OCI-LY3 (cell line): ENCODE results near the gene ACVR1.

Source experiments
- H2AFZ ChIP-seq: fragments of 200-600, 300-600 bp; shearing (Covaris generic); 2 replicates; pipeline ENCODE4 v1.6.0; 2014; ENCODE audit warnings: antibody characterized with exemption, low read depth, low read length
- H3K27ac ChIP-seq: fragments of 200-600, 300-600 bp; sonication (generic); 2 replicates; pipeline ENCODE4 v1.5.1; 2014; ENCODE audit warnings: mild to moderate bottlenecking, low read length, moderate library complexity, mixed read lengths
- H3K27me3 ChIP-seq: fragments of 200-600, 300-600 bp; sonication (generic); 2 replicates; pipeline ENCODE4 v1.6.1; 2014; ENCODE audit warnings: low read depth, low read length, mixed read lengths
- H3K36me3 ChIP-seq: fragments of 200-600, 300-600 bp; sonication (generic); replicated peaks from 2 replicates; pipeline ENCODE3; 2014; ENCODE audit warnings: low read depth, low read length, mixed read lengths
- H3K4me1 ChIP-seq: fragments of 300-600, 200-600 bp; sonication (generic); 2 replicates; pipeline ENCODE4 v1.6.1; 2014; ENCODE audit warnings: low read length, mixed read lengths
- H3K4me2 ChIP-seq: fragments of 200-600, 300-600 bp; sonication (generic); 2 replicates; pipeline ENCODE4 v1.6.1; 2014; ENCODE audit warnings: low read length, mixed read lengths
- H3K4me3 ChIP-seq: fragments of 300-600, 200-600 bp; sonication (generic); 2 replicates; pipeline ENCODE4 v1.5.1; 2014; ENCODE audit warnings: antibody characterized with exemption, mild to moderate bottlenecking, low read length, moderate library complexity
- H3K79me2 ChIP-seq: fragments of 300-600, 200-600 bp; shearing (Covaris generic); 2 replicates; pipeline ENCODE4 v1.6.1; 2014; ENCODE audit warnings: mild to moderate bottlenecking, low read length, mixed read lengths
- H3K9ac ChIP-seq: fragments of 300-600, 200-600 bp; shearing (Covaris generic); 2 replicates; pipeline ENCODE4 v1.6.0; 2014; ENCODE audit warnings: mild to moderate bottlenecking, low read length, moderate library complexity
- H3K9me3 ChIP-seq: fragments of 200-600, 300-600 bp; shearing (Covaris generic); 2 replicates; pipeline ENCODE4 v1.6.1; 2014; ENCODE audit warnings: low read length, mixed read lengths; ENCODE audit not compliant: insufficient read depth
- H4K20me1 ChIP-seq: fragments of 200-600, 300-600 bp; sonication (generic); 2 replicates; pipeline ENCODE4 v1.6.1; 2016; ENCODE audit warnings: low read length, mixed read lengths; ENCODE audit not compliant: insufficient read depth
- EZH2phosphoT487 ChIP-seq: fragments of 200-600 bp; shearing (Covaris generic); IDR thresholded peaks from 2 replicates; pipeline ENCODE4 v1.6.1; 2018; ENCODE audit warnings: antibody characterized with exemption, mixed run types, low read depth
- TF ChIP-seq, protein P1 (sequence below): fragments of 200-600, 300-600 bp; sonication (generic); IDR thresholded peaks from 2 replicates; pipeline ENCODE4 v1.5.1; 2014; ENCODE audit warnings: antibody characterized with exemption, low read length, low read depth

ACVR1 gene

DNA sequence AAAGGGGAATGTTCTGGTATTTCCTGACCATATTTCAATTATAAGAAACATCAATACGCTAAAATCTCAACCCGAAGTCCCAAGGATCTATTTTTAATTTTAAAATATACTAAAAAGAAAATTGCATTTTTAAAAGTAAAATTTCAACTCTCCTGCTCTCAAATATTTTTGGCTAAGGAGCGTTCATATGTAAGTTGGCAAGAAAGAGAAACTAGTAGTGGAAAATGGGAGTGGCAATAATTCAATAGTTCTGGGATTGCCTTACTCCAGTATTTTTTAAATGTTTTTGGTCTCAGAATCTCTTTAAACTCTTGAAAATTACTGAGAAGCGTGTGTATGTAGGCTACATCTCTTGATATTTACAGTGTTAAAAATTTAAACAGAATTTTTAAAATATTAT, 72.7 kb downstream of the ACVR1 start:
- no peak overlapping the region for H3K9ac ChIP-seq
- H3K4me3 ChIP-seq = no peak overlapping the region
- H3K4me2 ChIP-seq = no peak overlapping the region
- H3K27ac ChIP-seq = no peak overlapping the region
- no peaks in the 10 kb centered on the region for H3K9me3 ChIP-seq
- H3K4me1 ChIP-seq = no peaks in the 10 kb centered on the region
- no peaks in the 10 kb centered on the region for H4K20me1 ChIP-seq
- no peaks in the 10 kb centered on the region for H3K36me3 ChIP-seq
- H3K79me2 ChIP-seq = no peaks in the 10 kb centered on the region
- TF ChIP-seq, protein P1, sequence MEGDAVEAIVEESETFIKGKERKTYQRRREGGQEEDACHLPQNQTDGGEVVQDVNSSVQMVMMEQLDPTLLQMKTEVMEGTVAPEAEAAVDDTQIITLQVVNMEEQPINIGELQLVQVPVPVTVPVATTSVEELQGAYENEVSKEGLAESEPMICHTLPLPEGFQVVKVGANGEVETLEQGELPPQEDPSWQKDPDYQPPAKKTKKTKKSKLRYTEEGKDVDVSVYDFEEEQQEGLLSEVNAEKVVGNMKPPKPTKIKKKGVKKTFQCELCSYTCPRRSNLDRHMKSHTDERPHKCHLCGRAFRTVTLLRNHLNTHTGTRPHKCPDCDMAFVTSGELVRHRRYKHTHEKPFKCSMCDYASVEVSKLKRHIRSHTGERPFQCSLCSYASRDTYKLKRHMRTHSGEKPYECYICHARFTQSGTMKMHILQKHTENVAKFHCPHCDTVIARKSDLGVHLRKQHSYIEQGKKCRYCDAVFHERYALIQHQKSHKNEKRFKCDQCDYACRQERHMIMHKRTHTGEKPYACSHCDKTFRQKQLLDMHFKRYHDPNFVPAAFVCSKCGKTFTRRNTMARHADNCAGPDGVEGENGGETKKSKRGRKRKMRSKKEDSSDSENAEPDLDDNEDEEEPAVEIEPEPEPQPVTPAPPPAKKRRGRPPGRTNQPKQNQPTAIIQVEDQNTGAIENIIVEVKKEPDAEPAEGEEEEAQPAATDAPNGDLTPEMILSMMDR = no peak
- TF ChIP-seq EZH2phosphoT487 = no peak
- H2AFZ ChIP-seq = no peak overlapping the region
- H3K27me3 ChIP-seq = no peaks in the 10 kb centered on the region

GRCh38 chr2:157800838-157801495, 75.2 kb downstream of the ACVR1 start:
- Histone ChIP-seq H3K4me3 (no peak overlapping the region), H3K4me2 (no peak overlapping the region), H3K9me3 (no peaks in the 10 kb centered on the region), H4K20me1 (no peaks in the 10 kb centered on the region), H3K36me3 (no peaks in the 10 kb centered on the region), H3K4me1 (no peaks in the 10 kb centered on the region), H3K79me2 (no peaks in the 10 kb centered on the region), H3K9ac (no peak overlapping the region), H3K27me3 (no peaks in the 10 kb centered on the region), H3K27ac (no peak overlapping the region), H2AFZ (no peak overlapping the region)
- TF ChIP-seq, protein P1 = no peak
- no peak for TF ChIP-seq EZH2phosphoT487

DNA sequence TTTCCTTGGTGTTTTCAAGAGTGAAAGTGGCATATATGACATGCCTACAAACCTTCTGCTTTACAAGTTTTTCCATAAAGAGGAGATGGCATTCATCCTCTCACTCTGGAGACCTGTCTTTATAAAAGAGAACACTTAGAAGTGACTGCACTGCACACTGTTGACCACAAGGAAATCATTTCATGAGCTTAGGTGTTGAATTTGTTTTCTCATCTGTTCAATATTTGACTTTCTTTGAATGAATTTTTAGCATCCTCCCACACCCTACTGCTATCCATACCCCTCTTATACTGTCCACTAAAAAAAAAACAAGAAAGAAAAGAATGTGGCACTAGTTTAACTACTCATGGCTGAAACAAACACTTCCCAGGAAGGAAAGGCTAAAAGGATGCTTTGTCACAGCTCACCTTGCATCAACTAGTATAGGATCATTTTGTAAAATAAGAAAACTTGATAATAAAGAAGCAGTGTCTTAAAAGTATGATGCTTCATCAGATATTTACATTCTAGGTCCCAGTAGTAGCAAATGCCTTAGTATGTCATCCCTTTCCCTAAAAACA, 83.0 kb downstream of the ACVR1 start:
- H4K20me1 ChIP-seq = no peaks in the 10 kb centered on the region
- no peaks in the 10 kb centered on the region for H3K36me3 ChIP-seq
- H3K4me2 ChIP-seq = no peak overlapping the region
- no peaks in the 10 kb centered on the region for H3K79me2 ChIP-seq
- H2AFZ ChIP-seq = no peak overlapping the region
- TF ChIP-seq, protein P1 = no peak
- no peak for TF ChIP-seq EZH2phosphoT487
- no peaks in the 10 kb centered on the region for H3K9me3 ChIP-seq
- H3K4me1 ChIP-seq = peaks cover 8% of the 10 kb centered on the region
- no peak overlapping the region for H3K27ac ChIP-seq
- H3K4me3 ChIP-seq = no peak overlapping the region
- H3K27me3 ChIP-seq = no peaks in the 10 kb centered on the region
- H3K9ac ChIP-seq = no peak overlapping the region

GRCh38 chr2:157792335-157793052, 83.6 kb downstream of the ACVR1 start:
- no peaks in the 10 kb centered on the region for H4K20me1 ChIP-seq
- H3K79me2 ChIP-seq = no peaks in the 10 kb centered on the region
- no peak for TF ChIP-seq EZH2phosphoT487
- TF ChIP-seq, protein P1 = no peak
- H3K4me1 ChIP-seq = peaks cover 8% of the 10 kb centered on the region
- H3K36me3 ChIP-seq = no peaks in the 10 kb centered on the region
- no peaks in the 10 kb centered on the region for H3K9me3 ChIP-seq
- no peak overlapping the region for H3K9ac ChIP-seq
- H2AFZ ChIP-seq = no peak overlapping the region
- no peak overlapping the region for H3K27ac ChIP-seq
- H3K27me3 ChIP-seq = no peaks in the 10 kb centered on the region
- no peak overlapping the region for H3K4me2 ChIP-seq
- H3K4me3 ChIP-seq = no peak overlapping the region
